H9 (cell line): ENCODE measurements around the gene MRPS14. TPM values are rescaled to one million over a fixed set of nuclear protein-coding genes. Genes with fewer than 3 reads are reported as not detected.
A peak's percentile ranks its signal among the peaks of the same experiment; 100 is the strongest.

Source experiments
- DNase-seq: peaks from one replicate; pipeline ENCODE4 v3.0.0-alpha.2; 2017
- H2AFZ ChIP-seq: one replicate; pipeline ENCODE4 v1.6.1; 2013; ENCODE audit warnings: mild to moderate bottlenecking, low read length, control low read depth, moderate library complexity
- H2AK5ac ChIP-seq: 2 replicates; pipeline ENCODE4 v1.6.1; 2013; ENCODE audit warnings: low read length, control low read depth, mixed read lengths; ENCODE audit not compliant: insufficient read length
- H2BK120ac ChIP-seq: one replicate; pipeline ENCODE4 v1.6.1; 2013; ENCODE audit warnings: low read depth, mild to moderate bottlenecking, low read length, control low read depth, inconsistent platforms; ENCODE audit not compliant: poor library complexity, severe bottlenecking
- H2BK12ac ChIP-seq: 2 replicates; pipeline ENCODE4 v1.6.1; 2013; ENCODE audit warnings: low read length, control low read depth, mixed read lengths, low read depth; ENCODE audit not compliant: insufficient read length
- H2BK15ac ChIP-seq: 2 replicates; pipeline ENCODE4 v1.6.1; 2013; ENCODE audit warnings: low read depth, low read length, control low read depth
- H2BK20ac ChIP-seq: one replicate; pipeline ENCODE4 v1.6.1; 2013; ENCODE audit warnings: low read depth, mild to moderate bottlenecking, low read length, control low read depth, inconsistent platforms; ENCODE audit not compliant: poor library complexity, severe bottlenecking
- H2BK5ac ChIP-seq: 2 replicates; pipeline ENCODE4 v1.6.1; 2013; ENCODE audit warnings: low read length, control low read depth, mixed read lengths; ENCODE audit not compliant: insufficient read length
- H3K14ac ChIP-seq: 2 replicates; pipeline ENCODE4 v1.6.1; 2013; ENCODE audit warnings: low read length, control low read depth; ENCODE audit not compliant: insufficient read depth
- H3K18ac ChIP-seq: 2 replicates; pipeline ENCODE4 v1.6.1; 2013; ENCODE audit warnings: low read depth, mild to moderate bottlenecking, mixed read lengths, low read length, control low read depth; ENCODE audit not compliant: insufficient read length
- H3K23ac ChIP-seq: 2 replicates; pipeline ENCODE4 v1.6.1; 2013; ENCODE audit warnings: low read length, control low read depth, mixed read lengths, low read depth; ENCODE audit not compliant: insufficient read length
- H3K23me2 ChIP-seq: 2 replicates; pipeline ENCODE4 v1.6.1; 2013; ENCODE audit warnings: low read depth, mild to moderate bottlenecking, mixed read lengths, low read length, control low read depth; ENCODE audit not compliant: insufficient read length, poor library complexity, severe bottlenecking
- H3K27ac ChIP-seq: 2 replicates; pipeline ENCODE4 v1.5.1; 2013; ENCODE audit warnings: low read length, control low read depth, mixed read lengths, low read depth; ENCODE audit not compliant: insufficient read length
- H3K27me3 ChIP-seq: 2 replicates; pipeline ENCODE4 v1.6.1; 2013; ENCODE audit warnings: low read length, control low read depth, inconsistent platforms; ENCODE audit not compliant: insufficient read depth
- H3K4ac ChIP-seq: 2 replicates; pipeline ENCODE4 v1.6.1; 2013; ENCODE audit warnings: low read depth, mild to moderate bottlenecking, control low read depth, inconsistent platforms, low read length, moderate library complexity
- H3K4me1 ChIP-seq: 2 replicates; pipeline ENCODE4 v1.6.1; 2013; ENCODE audit warnings: low read length, control low read depth, inconsistent platforms; ENCODE audit not compliant: insufficient read depth
- H3K4me2 ChIP-seq: 2 replicates; pipeline ENCODE4 v1.6.1; 2013; ENCODE audit warnings: low read length, control low read depth, mixed read lengths; ENCODE audit not compliant: insufficient read length, insufficient read depth
- H3K56ac ChIP-seq: 2 replicates; pipeline ENCODE4 v1.6.1; 2013; ENCODE audit warnings: low read depth, mild to moderate bottlenecking, mixed read lengths, low read length, control low read depth; ENCODE audit not compliant: insufficient read length
- H3K79me1 ChIP-seq: 2 replicates; pipeline ENCODE4 v1.6.1; 2013; ENCODE audit warnings: low read depth, mild to moderate bottlenecking, moderate library complexity, low read length, control low read depth, inconsistent platforms; ENCODE audit not compliant: insufficient read depth, poor library complexity, severe bottlenecking
- H3K79me2 ChIP-seq: 2 replicates; pipeline ENCODE4 v1.6.1; 2013; ENCODE audit warnings: low read length, control low read depth, inconsistent platforms; ENCODE audit not compliant: insufficient read depth
- H3K9ac ChIP-seq: 2 replicates; pipeline ENCODE4 v1.6.1; 2013; ENCODE audit warnings: low read length, control low read depth, mixed read lengths; ENCODE audit not compliant: insufficient read length; ENCODE audit errors: extremely low read depth
- H3K9me3 ChIP-seq: one replicate; pipeline ENCODE4 v1.6.1; 2013; ENCODE audit warnings: low read depth, low read length, inconsistent platforms; ENCODE audit not compliant: control insufficient read depth
- H3T11ph ChIP-seq: one replicate; pipeline ENCODE4 v1.6.1; 2013; ENCODE audit warnings: mild to moderate bottlenecking, low read length, control low read depth, inconsistent platforms
- H4K20me1 ChIP-seq: one replicate; pipeline ENCODE4 v1.6.1; 2013; ENCODE audit not compliant: control insufficient read depth, insufficient read length, insufficient read depth
- H4K5ac ChIP-seq: 2 replicates; pipeline ENCODE4 v1.6.1; 2013; ENCODE audit warnings: low read depth, mild to moderate bottlenecking, mixed read lengths, low read length, control low read depth; ENCODE audit not compliant: insufficient read length
- H4K8ac ChIP-seq: replicated peaks from 2 replicates; pipeline ENCODE4 v1.6.1; 2013; ENCODE audit warnings: low read length, control low read depth, mixed read lengths, low read depth; ENCODE audit not compliant: insufficient read length
- H4K91ac ChIP-seq: 2 replicates; pipeline ENCODE4 v1.6.1; 2013; ENCODE audit warnings: low read depth, mild to moderate bottlenecking, moderate library complexity, mixed read lengths, low read length, control low read depth; ENCODE audit not compliant: insufficient read length
- H3K27ac Mint-ChIP-seq, 3 experiments: 2 replicates in 2 of 3; 3 replicates in 1 of 3; pipeline ENCODE4 v1.8.0; 2020 to 2021; ENCODE audit warnings: mixed read lengths in 3 of 3, mild to moderate bottlenecking in 1 of 3, moderate library complexity in 1 of 3
- H3K27me3 Mint-ChIP-seq: 2 replicates; pipeline ENCODE4 v1.8.0; 2021; ENCODE audit warnings: low read depth, mild to moderate bottlenecking, moderate library complexity, mixed read lengths
- H3K36me3 Mint-ChIP-seq, 3 experiments: 2 replicates in 2 of 3; 3 replicates in 1 of 3; pipeline ENCODE4 v1.8.0; 2020 to 2021; ENCODE audit warnings: low read depth in 3 of 3, mixed read lengths in 3 of 3; ENCODE audit not compliant: insufficient read depth in 1 of 3
- H3K4me1 Mint-ChIP-seq, 2 experiments: 2 replicates each; pipeline ENCODE4 v1.8.0; 2020; ENCODE audit warnings: mixed read lengths in 2 of 2
- H3K4me3 Mint-ChIP-seq, 2 experiments: 2 replicates in 1 of 2; 3 replicates in 1 of 2; pipeline ENCODE4 v1.8.0; 2020 to 2021; ENCODE audit warnings: mild to moderate bottlenecking in 2 of 2, mixed read lengths in 2 of 2, moderate library complexity in 1 of 2
- H3K9me3 Mint-ChIP-seq, 2 experiments: 2 replicates in 1 of 2; 3 replicates in 1 of 2; pipeline ENCODE4 v1.8.0; 2020; ENCODE audit warnings: mild to moderate bottlenecking in 2 of 2, mixed read lengths in 2 of 2, moderate library complexity in 1 of 2
- CTCF ChIP-seq: fragments of 200-600 bp; sonication (generic); conservative IDR thresholded peaks from 3 replicates; pipeline ENCODE4 v1.8.0; 2021; ENCODE audit warnings: antibody characterized with exemption, mild to moderate bottlenecking
- WGBS: extraction: QIAGEN DNeasy Blood & Tissue Kit; methylation state at CpG from one replicate; pipeline ENCODE4 v1.1.7; 2013; ENCODE audit warnings: missing lambda C conversion rate, low lambda C conversion rate, mixed read lengths; ENCODE audit not compliant: insufficient read length; ENCODE audit errors: extremely low coverage; 5-methylcytosine and 5-hydroxymethylcytosine counted together
- total RNA-seq: library from RNA; stranded (reverse); gene quantifications from 2 replicates; pipeline ENCODE4 v1.2.1, GENCODE V29; 2021

The MRPS14 gene
- total RNA-seq, 1 experiment from 2014 or later: 30.6 TPM

- WGBS: no CpG with 5 or more reads among the region's 1 CpG
- no peaks in the 10 kb centered on the region for H3K4me1 ChIP-seq
- H2BK12ac ChIP-seq: no peak overlapping the region
- H2BK120ac ChIP-seq: no peak overlapping the region
- no peak overlapping the region for H2AFZ ChIP-seq
- H3K56ac ChIP-seq: no peak overlapping the region
- H3K4me2 ChIP-seq: no peak overlapping the region
- peak overlapping the region in 1 of 3 experiments; percentile 38; a peak in 1 of 7 replicates for H3K27ac Mint-ChIP-seq
- no peak overlapping the region for H2BK5ac ChIP-seq
- no peak overlapping the region for H3K18ac ChIP-seq
- no peak overlapping the region for H4K91ac ChIP-seq
- H3K4me3 Mint-ChIP-seq: no peak overlapping the region
- no peaks in the 10 kb centered on the region for H3K9me3 Mint-ChIP-seq
- H4K5ac ChIP-seq: no peak overlapping the region
- H3K27ac ChIP-seq: no peak overlapping the region
- H4K8ac ChIP-seq: no peak overlapping the region
- no peak overlapping the region for H3K9ac ChIP-seq
- no peak overlapping the region for H3K14ac ChIP-seq
- no peaks in the 10 kb centered on the region for H3K27me3 Mint-ChIP-seq
- no peak overlapping the region for H2AK5ac ChIP-seq
- no peak overlapping the region for H2BK20ac ChIP-seq
- no peak overlapping the region for H3T11ph ChIP-seq
- no peak overlapping the region for H3K4ac ChIP-seq
- peaks cover 16% of the 10 kb centered on the region in 2 experiments for H3K4me1 Mint-ChIP-seq
- no peak for DNase-seq
- peaks cover 5% of the 10 kb centered on the region for H3K23me2 ChIP-seq
- TF ChIP-seq CTCF: no peak
- no peaks in the 10 kb centered on the region for H3K9me3 ChIP-seq
- H3K79me1 ChIP-seq: no peaks in the 10 kb centered on the region
- H4K20me1 ChIP-seq: no peaks in the 10 kb centered on the region
- no peaks in the 10 kb centered on the region for H3K27me3 ChIP-seq
- peaks cover 12% of the 10 kb centered on the region; the same call in 1 of the 2 replicates for H3K79me2 ChIP-seq
- H3K23ac ChIP-seq: no peak overlapping the region
- H2BK15ac ChIP-seq: no peak overlapping the region
- peaks cover under 1 to 27% (median 11%) of the 10 kb centered on the region in 3 experiments; a peak in 6 of 7 replicates for H3K36me3 Mint-ChIP-seq
Observed at GRCh38 chr1:174996476-174996875, 26.7 kb downstream of the MRPS14 start.
